IPS DF 4.7 (cell line): Measurements from ENCODE around the gene CTDSPL.

Experiments
- DNase-seq: peaks from one replicate; pipeline ENCODE4 v3.0.0-alpha.2; 2013; ENCODE audit warnings: low spot score; ENCODE audit errors: extremely low read depth

Gene CTDSPL

DNA sequence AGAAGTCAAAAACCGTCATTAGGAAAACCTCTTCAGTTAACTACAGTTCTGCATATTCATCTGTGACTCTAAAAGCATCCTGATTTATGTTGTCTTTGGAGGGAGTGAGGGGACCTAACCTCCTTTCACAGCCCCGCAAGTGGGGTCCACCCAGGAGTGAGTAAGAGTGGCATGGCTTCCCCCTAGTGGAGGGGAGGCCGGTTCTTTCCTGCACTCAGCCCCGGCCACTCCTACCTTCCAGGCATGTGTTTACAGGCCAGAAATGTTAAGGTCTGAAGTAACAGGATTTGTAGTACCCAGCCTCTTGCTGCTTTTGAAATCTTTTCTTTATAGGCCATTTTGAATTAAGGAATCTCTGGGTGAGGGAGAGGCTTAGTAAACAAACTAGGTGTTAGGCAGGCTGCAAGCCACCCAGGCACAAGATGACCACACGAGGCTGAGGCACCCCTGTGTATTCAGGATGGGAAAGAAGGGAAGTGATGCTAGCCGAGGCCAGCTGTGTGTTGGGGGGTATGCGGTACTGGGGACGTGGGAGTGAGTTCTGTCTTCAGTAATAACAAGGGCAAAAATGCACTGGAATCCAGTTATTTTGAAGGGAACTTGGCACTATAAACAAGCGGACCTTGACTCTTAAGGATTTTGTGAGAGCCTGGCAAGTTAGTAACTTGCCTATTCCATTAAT is 50.5 kb downstream of the CTDSPL start:
- DNase-seq, result no peak

DNA sequence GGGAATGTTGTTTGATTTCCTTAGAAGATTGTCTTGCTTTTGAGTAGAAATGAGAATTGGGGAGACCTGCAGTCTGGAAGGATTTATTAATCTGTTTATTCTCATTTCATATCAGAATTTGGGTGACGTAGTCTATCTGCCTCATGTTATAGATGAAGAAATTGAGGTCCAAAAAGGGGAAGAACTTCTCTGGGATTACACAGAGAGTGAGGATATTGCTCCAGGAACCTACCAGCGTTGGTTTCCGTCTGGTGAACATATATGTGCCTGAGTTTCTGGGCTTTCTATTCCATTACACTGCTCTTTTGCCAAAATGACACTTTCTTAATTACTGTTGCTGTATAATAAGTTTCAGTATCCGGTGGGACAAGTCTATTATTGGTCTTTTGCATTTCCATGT is 51.8 kb downstream of the CTDSPL start:
- no peak for DNase-seq

DNA sequence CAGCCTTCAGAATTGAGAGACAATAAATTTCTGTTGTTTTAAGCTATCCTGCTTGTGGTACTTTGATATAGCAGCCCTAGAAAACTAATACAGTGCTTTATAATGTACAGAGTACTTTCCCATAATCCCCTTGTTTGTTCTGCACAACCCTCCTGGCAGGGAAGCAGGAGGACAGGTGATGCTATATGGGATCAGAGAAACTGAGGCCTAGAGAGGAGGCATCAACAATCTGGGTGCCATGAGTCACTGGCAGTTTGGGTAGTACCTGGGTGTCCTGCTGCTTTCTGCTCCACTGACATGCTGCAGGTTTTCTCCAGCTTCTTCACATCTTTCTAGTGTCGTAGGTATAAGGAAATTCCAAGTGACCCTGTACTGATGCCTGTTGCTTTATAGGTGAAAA is 55.0 kb downstream of the CTDSPL start:
- no peak for DNase-seq

- no peak for DNase-seq
These were observed 56.9 kb downstream of the CTDSPL start for GRCh38 chr3:37918627-37919026.

- DNase-seq, result no peak
These were observed 58.5 kb downstream of the CTDSPL start for GRCh38 chr3:37920156-37920699.

GRCh38 chr3:37921025-37921424 is 59.3 kb downstream of the CTDSPL start:
- no peak for DNase-seq

DNA sequence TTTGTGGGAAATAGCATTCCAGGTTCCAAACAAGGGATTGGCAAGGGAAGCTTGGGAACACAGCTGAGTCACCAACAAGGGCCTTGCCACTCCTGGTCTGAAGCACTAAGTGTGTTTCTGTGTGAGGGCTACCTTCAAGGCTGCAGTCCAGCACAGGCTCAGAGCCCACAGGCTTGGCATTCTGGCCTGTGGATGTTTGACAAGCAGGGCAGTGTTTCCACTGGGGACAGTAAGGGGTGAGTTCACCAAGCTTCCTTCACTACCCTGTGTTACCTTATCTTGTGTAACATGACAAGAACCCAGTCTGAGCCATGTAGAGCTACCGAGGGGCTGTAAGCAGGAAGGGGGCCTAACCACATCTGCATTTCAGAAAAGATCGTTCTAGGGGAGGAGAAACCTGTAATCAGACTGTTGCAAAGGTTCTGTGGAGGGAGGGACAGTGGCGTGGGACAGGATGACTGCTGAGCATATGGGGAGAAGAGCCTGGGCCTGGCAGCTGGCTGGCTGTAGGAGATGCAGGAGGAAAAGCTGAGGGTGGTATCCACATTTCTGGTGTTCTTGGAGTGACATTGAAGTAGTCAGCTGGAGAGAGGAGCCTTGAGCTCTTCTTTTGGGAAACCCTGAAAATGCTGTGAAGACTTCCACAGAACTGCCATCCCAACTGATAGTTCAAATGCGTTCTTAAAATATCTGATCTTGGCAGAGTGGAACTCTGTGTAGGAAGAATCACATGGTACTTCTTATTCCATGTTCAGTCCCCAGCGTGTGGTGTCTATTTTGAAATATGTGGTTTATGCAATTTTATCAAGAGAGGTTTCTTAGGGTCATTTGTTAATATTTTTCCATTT is 61.3 kb downstream of the CTDSPL start:
- DNase-seq, result no peak

- no peak for DNase-seq
These were observed 61.9 kb downstream of the CTDSPL start for GRCh38 chr3:37923569-37924040.

DNA sequence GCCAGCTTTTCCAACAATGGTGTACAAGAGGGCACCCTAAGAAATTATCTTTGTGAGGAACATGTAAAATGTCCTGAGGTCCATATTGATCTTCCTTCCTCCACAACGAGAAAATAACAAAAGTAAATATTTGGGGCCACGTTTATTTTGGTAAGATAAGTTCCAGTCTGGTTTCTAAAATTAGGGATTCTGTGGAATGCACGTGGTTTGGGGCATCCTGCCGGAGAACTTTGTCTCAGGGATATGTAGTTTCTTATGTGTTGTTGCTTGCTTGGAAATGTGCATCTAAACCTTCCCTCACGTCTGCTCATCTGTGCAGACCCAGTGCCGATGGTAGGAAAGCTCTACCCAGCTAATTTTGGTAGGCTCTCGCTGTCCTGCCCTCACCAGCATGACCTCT is 62.8 kb downstream of the CTDSPL start:
- no peak for DNase-seq

GRCh38 chr3:37925157-37925556 is 63.5 kb downstream of the CTDSPL start:
- no peak for DNase-seq

GRCh38 chr3:37926611-37927010 is 64.9 kb downstream of the CTDSPL start:
- no peak for DNase-seq

DNA sequence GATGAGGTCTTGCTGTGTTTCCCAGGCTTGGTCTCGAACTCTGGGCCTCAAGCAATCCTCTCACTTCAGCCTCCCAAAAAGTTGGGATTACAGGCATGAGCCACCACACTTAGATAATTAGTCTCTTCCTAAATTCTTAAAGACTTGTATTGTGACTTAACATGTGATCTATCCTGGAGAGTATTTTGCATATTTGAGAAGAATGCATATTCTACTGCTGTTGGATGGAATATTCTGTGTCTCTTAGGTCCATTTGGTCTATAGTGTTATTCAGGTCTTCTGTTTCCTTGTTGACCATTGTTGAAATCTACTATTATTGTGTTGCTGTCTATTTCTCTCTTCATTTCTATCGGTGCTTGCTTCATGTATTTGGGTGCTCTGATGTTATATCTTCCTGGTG is 68.8 kb downstream of the CTDSPL start:
- DNase-seq, result no peak

DNA sequence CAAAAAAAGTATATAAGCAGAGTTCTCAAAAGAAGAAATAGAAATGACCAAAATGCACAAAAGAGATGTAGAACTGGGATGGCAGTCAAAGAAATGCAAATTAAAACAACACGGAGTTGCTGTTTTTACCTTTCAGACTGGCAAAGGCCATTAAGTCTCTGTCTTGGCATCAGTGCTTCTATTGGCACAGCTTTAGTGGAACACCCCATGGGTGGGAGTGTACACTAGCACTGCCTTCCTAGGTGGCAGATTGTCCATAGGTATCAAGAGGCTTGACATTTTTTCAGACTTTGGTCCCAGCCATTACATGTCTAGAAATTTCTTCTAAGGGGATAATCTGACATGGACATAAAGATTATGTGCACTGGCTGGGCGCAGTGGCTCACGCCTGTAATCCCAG is 70.8 kb downstream of the CTDSPL start:
- no peak for DNase-seq

DNA sequence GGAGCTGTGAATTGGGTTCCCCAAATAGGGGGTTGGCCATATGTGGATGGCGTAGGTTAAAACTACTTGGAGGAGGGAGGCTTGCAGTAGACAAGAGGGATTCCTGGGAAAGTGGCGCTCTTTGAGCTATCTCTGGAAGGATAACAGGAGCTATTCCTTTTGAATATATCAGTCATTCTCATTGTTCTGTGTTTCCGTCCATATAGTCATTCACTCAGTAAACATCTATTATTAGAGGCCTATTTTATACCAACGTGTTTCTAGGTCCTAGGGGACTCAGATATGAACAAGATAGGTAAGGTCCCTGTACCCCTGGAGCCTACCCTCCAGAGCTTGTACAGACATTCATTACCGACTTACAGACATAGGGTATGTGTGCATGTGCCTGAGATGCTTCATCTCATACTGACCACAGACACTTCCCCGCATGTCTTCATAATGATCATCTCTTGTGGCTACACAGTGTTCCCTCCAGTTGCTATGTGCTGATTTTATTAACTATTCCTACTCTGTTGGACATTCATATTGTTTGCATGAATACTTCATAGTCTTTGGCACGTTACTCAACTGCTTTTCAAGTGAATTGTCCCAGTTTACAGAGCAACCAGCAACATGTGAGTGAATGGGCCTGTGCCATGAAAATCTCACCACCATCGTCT is 73.1 kb downstream of the CTDSPL start:
- no peak for DNase-seq

DNA sequence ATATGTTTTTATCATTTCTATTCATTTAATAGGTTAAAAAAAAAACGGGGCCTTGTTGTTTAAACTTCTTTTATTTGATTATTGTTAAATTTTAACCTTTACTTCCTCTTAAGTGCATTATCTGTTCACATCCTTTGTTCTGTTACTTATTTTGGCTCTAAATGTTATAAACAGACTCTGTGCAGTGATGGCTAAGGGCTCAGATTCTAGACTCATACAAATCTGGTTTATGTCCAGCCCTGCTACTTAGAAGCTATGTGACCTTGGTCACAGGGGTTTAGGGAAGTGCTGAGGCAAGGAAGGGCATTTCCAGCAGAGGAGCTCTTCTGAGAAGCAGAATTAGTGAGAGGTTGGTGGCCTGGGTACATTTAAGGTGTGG is 73.6 kb downstream of the CTDSPL start:
- no peak for DNase-seq

- DNase-seq, result no peak
These were observed 74.3 kb downstream of the CTDSPL start for GRCh38 chr3:37935756-37936666.

DNA sequence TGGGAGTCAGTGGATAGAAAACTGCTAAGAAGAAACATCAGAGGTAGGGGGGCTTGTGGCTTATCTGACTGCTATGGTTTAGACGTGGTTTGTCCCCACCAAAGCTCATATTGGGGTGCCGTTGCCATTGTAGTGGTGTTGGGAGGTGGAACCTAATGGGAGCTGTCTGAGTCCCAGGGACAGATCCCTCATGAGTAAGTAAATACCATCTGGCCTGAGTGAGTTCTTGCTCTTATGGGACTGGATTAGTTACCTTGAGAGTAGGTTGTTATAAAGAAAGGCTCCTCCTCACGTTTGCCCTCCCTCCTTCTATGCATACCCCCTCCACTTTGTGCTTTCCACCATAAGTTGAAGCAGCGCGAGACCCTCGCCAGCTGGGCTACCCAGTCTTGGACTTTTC is 75.5 kb downstream of the CTDSPL start:
- no peak for DNase-seq

- DNase-seq, result no peak
These were observed 76.3 kb downstream of the CTDSPL start for GRCh38 chr3:37938011-37938410.

DNA sequence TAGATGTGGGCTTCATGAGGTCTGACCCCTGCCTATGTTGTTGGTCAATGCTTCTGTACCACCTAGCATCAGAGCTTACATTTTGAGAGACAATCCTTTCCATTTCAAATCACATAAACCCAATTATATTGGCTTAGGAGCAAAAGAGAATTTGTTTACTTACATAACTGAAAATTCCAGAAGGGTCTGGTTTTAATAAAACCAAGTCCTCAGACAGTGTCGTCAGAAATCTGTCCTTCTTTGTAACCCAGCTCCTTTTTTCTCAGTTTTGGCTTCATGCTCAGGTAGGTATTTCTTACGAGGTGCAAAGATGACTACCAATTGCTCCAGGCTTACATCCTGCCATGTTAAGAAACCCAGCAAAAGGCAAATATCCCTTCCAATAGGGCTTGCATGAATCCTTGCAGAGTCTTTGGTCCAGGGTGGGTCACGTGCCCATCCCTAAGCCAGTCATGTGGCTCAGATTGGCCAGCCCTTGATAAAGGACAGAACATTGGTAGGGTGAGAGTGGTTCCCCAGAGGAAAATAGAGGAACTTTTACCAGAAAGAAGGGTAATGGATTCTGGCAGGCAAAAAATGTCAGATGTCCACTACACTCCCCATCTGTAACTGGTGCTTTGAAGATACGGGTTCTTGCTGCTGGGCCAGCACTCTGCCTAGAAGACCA is 78.7 kb downstream of the CTDSPL start:
- DNase-seq, result no peak
